ENCODE data around the gene ZBTB17. TPM values are rescaled to one million over a fixed set of nuclear protein-coding genes. Genes with fewer than 3 reads are reported as not detected.

Gene ZBTB17
- 91.0 and 100 TPM in 2 replicates for total RNA-seq (2013; cell fraction: nucleolus; rRNA removed)
- 45.2 and 49.8 TPM in 2 replicates for total RNA-seq (2014; rRNA removed)
- 19.5 and 22.2 TPM in 2 replicates for total RNA-seq (2014; rRNA removed; fragmentation: Illumina TruSeq; extraction: Trizol)
- 51.0 and 59.4 TPM in 2 replicates for total RNA-seq (2021)
- 20.6 TPM for polyA plus RNA-seq (2011; ENCODE audit: low read depth)
- polyA plus RNA-seq (2011; rRNA removed), result 19.4 and 40.4 TPM in 2 replicates
- 56.9 and 90.5 TPM in 2 replicates for polyA plus RNA-seq (2011; cell fraction: cytosol; rRNA removed)
- polyA plus RNA-seq (2011; cell fraction: nucleus; rRNA removed), result 320 and 372 TPM in 2 replicates
- 33.1 and 40.1 TPM in 2 replicates for polyA plus RNA-seq (2012)
- polyA plus RNA-seq (2014; fragmentation: Illumina TruSeq; extraction: Trizol), result 3.9 and 11.1 TPM in 2 replicates
- 1 to 10 TPM in 1 of 2 experiments, under 1 TPM in 1; 0.87 to 4.3 TPM for polyA plus RNA-seq (2014; fragmentation: Nextera tagmentation; extraction: Ambion mirVana)
- polyA plus RNA-seq (2014; rRNA removed), result 43.7 and 59.6 TPM in 2 replicates
- 10 to 100 TPM; 36.9 to 44.1 TPM for polyA plus RNA-seq (2016; fragmentation: Nextera tagmentation; extraction: Ambion mirVana)
- 44.9 and 67.3 TPM in 2 replicates for polyA minus RNA-seq (2011; rRNA and poly(A)+ RNA removed)
- polyA minus RNA-seq (2011; cell fraction: cytosol; rRNA and poly(A)+ RNA removed), result 24.6 and 29.4 TPM in 2 replicates
- polyA minus RNA-seq (2011; cell fraction: nucleus; rRNA and poly(A)+ RNA removed), result 41.5 and 74.8 TPM in 2 replicates
- percentile 77 among the genes with signal in this experiment for Bru-seq, nascent RNA
- BruChase-seq, experiment 1, labeled RNA remaining after a 6-hour chase, result percentile 76 among the genes with signal in this experiment
- percentile 72 among the genes with signal in this experiment for BruChase-seq, experiment 2, labeled RNA remaining after a 2-hour chase
- long read RNA-seq, experiment 1, transcript ZBTB17-202 (16 exons, 2,745 nt), result major isoform, 14 of 20 reads
- long read RNA-seq, experiment 1, partial matches to known transcripts, result 3 of 20 reads
- long read RNA-seq, experiment 1, other reads (novel, unspliced or antisense), result 3 of 20 reads
- long read RNA-seq, experiment 2, transcript ZBTB17-202 (16 exons, 2,745 nt), result major isoform, 13 of 28 reads
- long read RNA-seq, experiment 2, partial matches to known transcripts, result 5 of 28 reads
- long read RNA-seq, experiment 2, other reads (novel, unspliced or antisense), result 10 of 28 reads

- FAIRE-seq (peak; percentile 91), DNase-seq (ENCODE audit: low read depth, low spot score) (peak; percentile 79), ATAC-seq (peak; percentile 82)
- POLR2A ChIA-PET, result interaction anchor here (0.5 to 3.5 kb wide), 11 partner anchors 10 to 161 kb away, joined by 3 to 45 read pairs (median 5); partner anchors contain the start of gene SPEN
- Histone ChIP-seq H3K9ac (ENCODE audit: control insufficient read depth, insufficient read depth, low read length) (peak within 1 kb of the TSS; percentile 70), H3K27me3 (replicated peaks in 1 of 2; ENCODE audit: control insufficient read depth in 2 of 2, insufficient read depth in 2 of 2, low read length in 1 of 2) (no peaks in the 10 kb centered on the region), H3K9me3 (replicated peaks; ENCODE audit: control insufficient read depth, insufficient read depth, low read length) (peaks cover 5% of the 10 kb centered on the region; the same call in 2 of the 3 replicates), H4K20me1 (ENCODE audit: control insufficient read depth, insufficient read depth) (no peaks in the 10 kb centered on the region), H3K36me3 (ENCODE audit: control insufficient read depth in 2 of 2, insufficient read depth in 2 of 2, low read length in 1 of 2) (peaks cover 5 to 12% of the 10 kb centered on the region in 2 experiments; a peak in 3 of 4 replicates), H3K4me2 (ENCODE audit: control insufficient read depth, insufficient read depth) (peak within 1 kb of the TSS; percentile 75), H3K27ac (ENCODE audit: control insufficient read depth, insufficient read depth) (peak within 1 kb of the TSS; percentile 80), H3K4me1 (ENCODE audit: control insufficient read depth, insufficient read depth, low read length) (peaks cover 4% of the 10 kb centered on the region), H3K4me3 (peak within 1 kb of the TSS; percentile 95), H3K79me2 (ENCODE audit: control insufficient read depth, insufficient read depth, low read length) (peaks cover 20% of the 10 kb centered on the region), H2AFZ (ENCODE audit: control insufficient read depth, low read depth, low read length) (peak within 1 kb of the TSS; percentile 84)
- BruUV-seq (replicated peaks), result no TSS peak
- CTCF ChIA-PET, result interaction anchor here (0.6 to 5.1 kb wide), 9 partner anchors 13 to 184 kb away, joined by 3 to 68 read pairs (median 6); partner anchors contain the start of gene SRARP
- intact Hi-C loops (cut with micrococcal nuclease; ENCODE audit: unreplicated experiment) (loop anchor here (1.0 to 10.0 kb wide), 3 partner anchors 10 to 451 kb away; partner anchors contain the start of genes CASP9 and DNAJC16), in situ Hi-C loops (cut with MboI) (no loop called here)
- SMC1A ChIA-PET (ENCODE audit: uncharacterized antibody, unreplicated experiment), result interaction anchor here (0.5 to 5.0 kb wide), 21 partner anchors 10 to 273 kb away, joined by 3 to 53 read pairs (median 6); partner anchors contain the start of gene SRARP
- 8% methylated on average over 38 of the region's 47 CpGs for WGBS (ENCODE audit: insufficient coverage, insufficient replicate concordance, low lambda C conversion rate, missing lambda C conversion rate)
- RAD21 ChIA-PET (ENCODE audit: unreplicated experiment), result interaction anchor here (0.7 to 5.3 kb wide), 14 partner anchors 10 to 161 kb away, joined by 3 to 116 read pairs (median 10); partner anchors contain the start of gene SPEN
- TF ChIP-seq SIN3A (IDR thresholded peaks at IDR 0.05; ENCODE audit: low read depth, low read length) (peak; percentile 66), NR2C2 (IDR thresholded peaks at IDR 0.05; ENCODE audit: borderline replicate concordance, control insufficient read depth, insufficient read length, low read depth) (no peak), SKIL (IDR thresholded peaks at IDR 0.05; ENCODE audit: low read depth, poor library complexity, severe bottlenecking) (no peak), IKZF2 (IDR thresholded peaks at IDR 0.05) (no peak; a peak in 1 of 4 replicates), MAX (IDR thresholded peaks at IDR 0.05; ENCODE audit: low read depth, low read length) (no peak), IKZF1 (conservative IDR thresholded peaks at IDR 0.05) (peak; percentile 100), POU2F2 (IDR thresholded peaks at IDR 0.05; ENCODE audit: borderline replicate concordance, low read depth, low read length) (peak; percentile 64; the same call in 1 of the 3 replicates), RELB (IDR thresholded peaks at IDR 0.05; ENCODE audit: low read depth) (peak; percentile 30; the same call in 1 of the 2 replicates), PAX8 (IDR thresholded peaks at IDR 0.05) (no peak), YY1 (IDR thresholded peaks at IDR 0.05; ENCODE audit: low read depth, low read length) (peak; percentile 100), BMI1 (IDR thresholded peaks at IDR 0.05; ENCODE audit: borderline replicate concordance) (no peak), JUND (IDR thresholded peaks at IDR 0.05; ENCODE audit: low read depth, low read length) (no peak), MTA3 (IDR thresholded peaks at IDR 0.05; ENCODE audit: borderline replicate concordance, low read length) (no peak)
These were observed at the start of gene ZBTB17 for GRCh38 chr1:15975805-15976680. Gene ZBTB17 (minus strand): TSS chr1:15976101. CDS start chr1:15948495, 27,606 bp downstream.
